SK-N-MC (cell line): ENCODE measurements around the gene SS18.

ENCODE experiments used
- DNase-seq: peaks from one replicate; pipeline ENCODE4 v3.0.0-alpha.2; 2011; ENCODE audit warnings: low read depth, low spot score
- H3K27ac ChIP-seq: fragments of 200-600 bp; sonication (generic); 2 replicates; pipeline ENCODE4 v1.5.1; 2016; ENCODE audit warnings: mixed run types
- H3K36me3 ChIP-seq: fragments of 200-600 bp; sonication (generic); 2 replicates; pipeline ENCODE4 v1.6.1; 2017; ENCODE audit warnings: antibody characterized with exemption, low read length, mixed read lengths; ENCODE audit not compliant: insufficient read depth
- H3K4me3 ChIP-seq: fragments of 200-600 bp; sonication (generic); 2 replicates; pipeline ENCODE4 v1.5.1; 2016
- H3K9ac ChIP-seq: fragments of 200-600 bp; sonication (generic); 2 replicates; pipeline ENCODE4 v1.8.0; 2017; ENCODE audit warnings: mixed run types, mixed read lengths; ENCODE audit not compliant: insufficient read length
- H3K9me3 ChIP-seq: fragments of 200-600 bp; sonication (generic); 2 replicates; pipeline ENCODE4 v1.6.1; 2017; ENCODE audit warnings: low read depth, mild to moderate bottlenecking, antibody characterized with exemption, low read length, moderate library complexity, mixed read lengths
- EZH2 ChIP-seq: fragments of 200-600 bp; sonication (generic); IDR thresholded peaks from one replicate; pipeline ENCODE4 v1.6.1; 2017; ENCODE audit warnings: antibody characterized with exemption
- FOXP2 ChIP-seq: optimal IDR thresholded peaks from 2 replicates; pipeline ENCODE3; 2011; ENCODE audit warnings: mild to moderate bottlenecking, moderate library complexity; ENCODE audit not compliant: insufficient read depth; ENCODE audit errors: extremely low read length, control extremely low read depth
- POLR2AphosphoS5 ChIP-seq: IDR thresholded peaks from 2 replicates; pipeline ENCODE4 v1.6.1; 2012; ENCODE audit warnings: mild to moderate bottlenecking, low read depth, low read length, borderline replicate concordance

The SS18 gene

GRCh38 chr18:26034850-26035497, 55.4 kb downstream of the SS18 start:
- Histone ChIP-seq H3K9ac (no peak overlapping the region), H3K4me3 (no peak overlapping the region), H3K36me3 (peaks cover 86% of the 10 kb centered on the region), H3K9me3 (no peaks in the 10 kb centered on the region), H3K27ac (no peak overlapping the region)
- no peak for TF ChIP-seq FOXP2
- TF ChIP-seq POLR2AphosphoS5, result no peak
- no peak for TF ChIP-seq EZH2
- no peak for DNase-seq

- TF ChIP-seq POLR2AphosphoS5, result no peak
- TF ChIP-seq FOXP2, result no peak
- no peak for TF ChIP-seq EZH2
- H3K9me3 ChIP-seq, result 0 out of 2 replicates have a peak, but pooled peaks cover 4% of the 10 kb centered on the region
- no peak overlapping the region for H3K9ac ChIP-seq
- H3K4me3 ChIP-seq, result no peak overlapping the region
- no peak for DNase-seq
- peaks cover 74% of the 10 kb centered on the region for H3K36me3 ChIP-seq
- H3K27ac ChIP-seq, result no peak overlapping the region
Measured at GRCh38 chr18:26022585-26022984, 67.8 kb downstream of the SS18 start.

GRCh38 chr18:26021061-26021754, 69.2 kb downstream of the SS18 start:
- no peak for DNase-seq
- Histone ChIP-seq H3K27ac (no peak overlapping the region), H3K36me3 (peaks cover 81% of the 10 kb centered on the region), H3K4me3 (no peak overlapping the region), H3K9ac (no peak overlapping the region), H3K9me3 (0 out of 2 replicates have a peak, but pooled peaks cover 4% of the 10 kb centered on the region)
- TF ChIP-seq POLR2AphosphoS5, result no peak
- TF ChIP-seq FOXP2, result no peak

- H3K4me3 ChIP-seq, result no peak overlapping the region
- TF ChIP-seq FOXP2, result no peak
- TF ChIP-seq POLR2AphosphoS5, result no peak
- TF ChIP-seq EZH2, result no peak
- peaks cover 74% of the 10 kb centered on the region for H3K36me3 ChIP-seq
- H3K9ac ChIP-seq, result no peak overlapping the region
- DNase-seq, result no peak
- H3K27ac ChIP-seq, result no peak overlapping the region; the same call in 1 of the 2 replicates
- no peaks in the 10 kb centered on the region for H3K9me3 ChIP-seq
Measured at GRCh38 chr18:26017929-26018328, 72.5 kb downstream of the SS18 start.

- Histone ChIP-seq H3K9ac (no peak overlapping the region), H3K4me3 (no peak overlapping the region), H3K9me3 (no peaks in the 10 kb centered on the region), H3K36me3 (peaks cover 55% of the 10 kb centered on the region), H3K27ac (no peak overlapping the region)
- TF ChIP-seq POLR2AphosphoS5 (no peak), FOXP2 (no peak), EZH2 (no peak)
- no peak for DNase-seq
Measured at GRCh38 chr18:26014462-26014861, 76.0 kb downstream of the SS18 start.

- Histone ChIP-seq H3K4me3 (no peak overlapping the region), H3K36me3 (peaks cover 9% of the 10 kb centered on the region; the same call in 1 of the 2 replicates), H3K27ac (no peak overlapping the region), H3K9ac (no peak overlapping the region), H3K9me3 (no peaks in the 10 kb centered on the region)
- TF ChIP-seq FOXP2 (no peak), EZH2 (no peak), POLR2AphosphoS5 (no peak)
- DNase-seq, result no peak
Measured at GRCh38 chr18:26008619-26009018, 81.8 kb downstream of the SS18 start.

GRCh38 chr18:26008096-26008495, 82.3 kb downstream of the SS18 start:
- Histone ChIP-seq H3K36me3 (peaks cover 7% of the 10 kb centered on the region; the same call in 1 of the 2 replicates), H3K9me3 (no peaks in the 10 kb centered on the region), H3K4me3 (no peak overlapping the region), H3K27ac (no peak overlapping the region), H3K9ac (no peak overlapping the region)
- no peak for DNase-seq
- no peak for TF ChIP-seq POLR2AphosphoS5
- no peak for TF ChIP-seq FOXP2

- peak overlapping the region; percentile 33; the same call in 1 of the 2 replicates for H3K27ac ChIP-seq
- peaks cover 4% of the 10 kb centered on the region; the same call in 1 of the 2 replicates for H3K36me3 ChIP-seq
- no peak for DNase-seq
- H3K9ac ChIP-seq, result no peak overlapping the region
- no peak overlapping the region for H3K4me3 ChIP-seq
- H3K9me3 ChIP-seq, result no peaks in the 10 kb centered on the region
- TF ChIP-seq POLR2AphosphoS5, result no peak
- no peak for TF ChIP-seq FOXP2
- TF ChIP-seq EZH2, result no peak
Measured at GRCh38 chr18:26005950-26006349, 84.5 kb downstream of the SS18 start.
